Measurements from ENCODE around the gene LINC00305.

Gene LINC00305

DNA sequence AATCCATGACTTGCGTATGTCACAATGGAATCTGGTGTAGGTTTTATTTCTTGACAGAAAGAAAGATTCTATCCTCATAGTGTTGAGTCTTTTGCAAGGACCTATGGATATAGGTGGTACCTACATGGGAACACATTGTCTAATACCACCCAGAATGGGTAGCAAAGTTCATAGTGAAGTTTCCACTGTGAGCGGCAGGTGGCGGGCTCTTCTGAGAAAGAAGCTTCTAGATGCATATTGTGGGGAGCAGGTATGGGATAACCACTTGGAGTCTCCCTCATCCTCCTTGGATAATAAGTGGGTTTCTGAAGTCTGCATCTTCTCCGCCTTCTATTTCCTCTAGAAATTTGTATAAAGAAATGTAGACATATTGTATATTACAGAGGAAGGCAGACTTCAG lies 44.9 kb downstream of the LINC00305 start:
- TF ChIP-seq TAF1 (IDR thresholded peaks at IDR 0.05; ENCODE audit: low read depth) (no peak), FOXM1 (IDR thresholded peaks at IDR 0.05; ENCODE audit: borderline replicate concordance, low read depth) (no peak), CEBPB (IDR thresholded peaks at IDR 0.05) (no peak), RAD21 (IDR thresholded peaks at IDR 0.05; ENCODE audit: low read depth) (peak; percentile 16; the same call in 1 of the 2 replicates), TEAD4 (IDR thresholded peaks at IDR 0.05) (no peak)
- TF ChIP-seq, protein P1, sequence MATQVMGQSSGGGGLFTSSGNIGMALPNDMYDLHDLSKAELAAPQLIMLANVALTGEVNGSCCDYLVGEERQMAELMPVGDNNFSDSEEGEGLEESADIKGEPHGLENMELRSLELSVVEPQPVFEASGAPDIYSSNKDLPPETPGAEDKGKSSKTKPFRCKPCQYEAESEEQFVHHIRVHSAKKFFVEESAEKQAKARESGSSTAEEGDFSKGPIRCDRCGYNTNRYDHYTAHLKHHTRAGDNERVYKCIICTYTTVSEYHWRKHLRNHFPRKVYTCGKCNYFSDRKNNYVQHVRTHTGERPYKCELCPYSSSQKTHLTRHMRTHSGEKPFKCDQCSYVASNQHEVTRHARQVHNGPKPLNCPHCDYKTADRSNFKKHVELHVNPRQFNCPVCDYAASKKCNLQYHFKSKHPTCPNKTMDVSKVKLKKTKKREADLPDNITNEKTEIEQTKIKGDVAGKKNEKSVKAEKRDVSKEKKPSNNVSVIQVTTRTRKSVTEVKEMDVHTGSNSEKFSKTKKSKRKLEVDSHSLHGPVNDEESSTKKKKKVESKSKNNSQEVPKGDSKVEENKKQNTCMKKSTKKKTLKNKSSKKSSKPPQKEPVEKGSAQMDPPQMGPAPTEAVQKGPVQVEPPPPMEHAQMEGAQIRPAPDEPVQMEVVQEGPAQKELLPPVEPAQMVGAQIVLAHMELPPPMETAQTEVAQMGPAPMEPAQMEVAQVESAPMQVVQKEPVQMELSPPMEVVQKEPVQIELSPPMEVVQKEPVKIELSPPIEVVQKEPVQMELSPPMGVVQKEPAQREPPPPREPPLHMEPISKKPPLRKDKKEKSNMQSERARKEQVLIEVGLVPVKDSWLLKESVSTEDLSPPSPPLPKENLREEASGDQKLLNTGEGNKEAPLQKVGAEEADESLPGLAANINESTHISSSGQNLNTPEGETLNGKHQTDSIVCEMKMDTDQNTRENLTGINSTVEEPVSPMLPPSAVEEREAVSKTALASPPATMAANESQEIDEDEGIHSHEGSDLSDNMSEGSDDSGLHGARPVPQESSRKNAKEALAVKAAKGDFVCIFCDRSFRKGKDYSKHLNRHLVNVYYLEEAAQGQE (IDR thresholded peaks at IDR 0.05; ENCODE audit: low read depth), result no peak
- TF ChIP-seq, protein P2, sequence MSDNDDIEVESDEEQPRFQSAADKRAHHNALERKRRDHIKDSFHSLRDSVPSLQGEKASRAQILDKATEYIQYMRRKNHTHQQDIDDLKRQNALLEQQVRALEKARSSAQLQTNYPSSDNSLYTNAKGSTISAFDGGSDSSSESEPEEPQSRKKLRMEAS (IDR thresholded peaks at IDR 0.05), result no peak

DNA sequence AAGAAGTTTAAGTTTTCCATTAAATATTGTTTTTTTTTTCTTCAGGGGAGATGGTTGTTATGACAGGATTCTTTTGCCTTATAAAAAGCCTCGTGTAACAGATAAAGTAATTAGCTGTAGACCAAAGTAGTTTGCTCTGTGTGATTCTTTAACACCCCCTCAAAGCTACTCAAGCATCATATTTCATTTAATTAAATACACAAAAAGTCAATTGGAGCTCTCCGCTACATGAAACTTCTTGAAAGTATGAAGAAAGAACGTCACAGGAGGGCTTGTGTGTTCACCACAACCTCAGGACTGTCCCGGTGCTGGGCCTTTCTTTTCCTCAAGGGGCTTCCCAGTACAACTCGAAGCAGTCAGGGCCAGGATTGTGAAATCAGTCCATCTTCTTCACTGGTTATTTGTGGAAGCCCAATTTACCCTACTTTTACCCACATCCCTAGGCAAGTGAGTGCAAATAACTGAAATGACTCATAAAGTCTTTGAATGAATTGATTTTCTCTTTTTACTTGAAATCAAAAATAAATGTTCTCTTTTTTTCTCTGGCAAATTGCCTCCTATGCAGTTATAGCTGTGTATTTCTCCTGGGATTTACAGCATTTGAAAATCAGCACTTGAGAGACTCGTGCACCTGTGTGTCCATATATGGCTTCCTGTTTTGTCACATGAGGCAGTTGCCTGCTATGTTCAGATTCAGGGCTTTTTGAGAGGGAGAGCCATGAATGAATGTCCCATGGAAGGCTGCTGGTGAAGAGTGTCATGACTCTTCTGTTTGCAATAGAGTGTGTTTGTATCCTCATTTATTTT lies 48.6 kb downstream of the LINC00305 start:
- TF ChIP-seq TEAD4 (IDR thresholded peaks at IDR 0.05), result no peak

DNA sequence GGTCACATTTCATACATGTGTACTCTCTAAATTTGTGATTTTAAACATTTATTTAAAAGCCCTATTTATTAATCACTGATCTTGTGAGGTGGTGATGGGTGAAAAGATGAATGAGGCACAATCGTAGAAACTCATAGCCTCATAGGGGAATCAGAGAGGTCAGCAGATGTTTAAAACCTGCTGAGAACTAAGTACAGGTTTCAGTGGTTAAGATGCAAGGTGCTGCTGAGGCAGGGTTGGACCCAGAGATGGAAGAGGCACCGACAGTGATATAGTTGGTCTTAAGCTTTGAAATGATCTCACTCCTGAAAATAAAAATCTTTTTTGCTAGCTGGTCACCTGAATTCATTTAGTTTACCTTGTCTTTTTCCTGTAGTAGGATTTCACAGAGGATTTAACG lies 49.6 kb downstream of the LINC00305 start:
- TF ChIP-seq, protein P1 (IDR thresholded peaks at IDR 0.05; ENCODE audit: low read depth), result no peak
- no peak for TF ChIP-seq EP300 (IDR thresholded peaks at IDR 0.05; ENCODE audit: borderline replicate concordance)
- no peak for TF ChIP-seq CREB1 (IDR thresholded peaks at IDR 0.05; ENCODE audit: low read depth)
- no peak for TF ChIP-seq TEAD4 (IDR thresholded peaks at IDR 0.05)
- TF ChIP-seq RAD21 (IDR thresholded peaks at IDR 0.05; ENCODE audit: low read depth), result no peak
- no peak for TF ChIP-seq EGR1 (IDR thresholded peaks at IDR 0.05)
- TF ChIP-seq CEBPB (IDR thresholded peaks at IDR 0.05), result no peak
- no peak for TF ChIP-seq FOXM1 (IDR thresholded peaks at IDR 0.05; ENCODE audit: borderline replicate concordance, low read depth)

DNA sequence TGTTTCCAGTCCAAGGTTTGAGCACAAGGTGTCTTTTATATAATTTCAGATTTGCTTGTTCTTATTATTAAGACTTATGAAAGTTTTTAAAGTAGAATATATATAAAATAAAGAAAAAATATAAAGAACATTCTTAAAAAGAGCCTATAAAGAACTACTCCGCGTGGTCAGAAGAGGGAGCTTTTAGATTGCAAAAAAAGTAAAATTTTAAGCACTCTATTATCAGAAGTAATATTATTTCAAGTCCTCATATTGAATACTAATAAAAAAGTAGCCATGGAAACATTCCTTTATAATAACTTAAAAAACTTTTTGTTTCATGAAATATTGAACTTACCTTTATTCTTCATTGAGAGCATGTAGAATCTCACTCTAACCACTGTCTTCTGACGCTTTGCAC lies 51.4 kb downstream of the LINC00305 start:
- TF ChIP-seq RAD21 (IDR thresholded peaks at IDR 0.05; ENCODE audit: low read depth) (peak; percentile 12; the same call in 1 of the 2 replicates), CREB1 (IDR thresholded peaks at IDR 0.05; ENCODE audit: low read depth) (no peak), TAF1 (IDR thresholded peaks at IDR 0.05; ENCODE audit: low read depth) (no peak)
- TF ChIP-seq, protein P2 (IDR thresholded peaks at IDR 0.05), result no peak

DNA sequence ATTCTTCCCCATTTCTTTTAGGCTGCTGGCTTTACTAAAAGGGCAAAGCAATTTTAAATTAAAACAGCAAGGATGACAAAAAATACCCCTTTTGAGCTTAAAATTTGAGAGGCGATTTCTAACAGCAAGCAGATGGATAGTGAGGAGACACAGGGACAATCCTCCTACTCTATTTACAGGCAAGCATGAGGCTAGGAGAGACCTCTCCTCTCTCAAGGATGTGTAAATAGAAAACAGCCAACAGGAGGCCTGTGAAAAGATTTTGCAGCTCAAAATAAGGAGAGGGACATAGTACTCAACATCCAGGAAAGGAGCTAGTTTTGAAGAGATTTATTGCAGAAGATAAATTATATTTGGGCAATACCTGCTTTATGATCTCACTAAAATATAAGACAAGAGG lies 53.8 kb downstream of the LINC00305 start:
- TF ChIP-seq CEBPB (IDR thresholded peaks at IDR 0.05) (no peak), FOXM1 (IDR thresholded peaks at IDR 0.05; ENCODE audit: borderline replicate concordance, low read depth) (no peak), RAD21 (IDR thresholded peaks at IDR 0.05; ENCODE audit: low read depth) (no peak), ZBTB7A (IDR thresholded peaks at IDR 0.05; ENCODE audit: low read depth) (no peak), EGR1 (IDR thresholded peaks at IDR 0.05) (no peak), CREB1 (IDR thresholded peaks at IDR 0.05; ENCODE audit: low read depth) (no peak), TEAD4 (IDR thresholded peaks at IDR 0.05) (no peak), TCF12 (IDR thresholded peaks at IDR 0.05; ENCODE audit: low read depth) (no peak), YY1 (IDR thresholded peaks at IDR 0.05; ENCODE audit: low read depth) (no peak), TAF1 (IDR thresholded peaks at IDR 0.05; ENCODE audit: low read depth) (no peak), EP300 (IDR thresholded peaks at IDR 0.05; ENCODE audit: borderline replicate concordance) (no peak), NFIC (IDR thresholded peaks at IDR 0.05) (no peak)
- TF ChIP-seq, protein P3, sequence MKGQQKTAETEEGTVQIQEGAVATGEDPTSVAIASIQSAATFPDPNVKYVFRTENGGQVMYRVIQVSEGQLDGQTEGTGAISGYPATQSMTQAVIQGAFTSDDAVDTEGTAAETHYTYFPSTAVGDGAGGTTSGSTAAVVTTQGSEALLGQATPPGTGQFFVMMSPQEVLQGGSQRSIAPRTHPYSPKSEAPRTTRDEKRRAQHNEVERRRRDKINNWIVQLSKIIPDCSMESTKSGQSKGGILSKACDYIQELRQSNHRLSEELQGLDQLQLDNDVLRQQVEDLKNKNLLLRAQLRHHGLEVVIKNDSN (IDR thresholded peaks at IDR 0.05), result no peak
- TF ChIP-seq, protein P1 (IDR thresholded peaks at IDR 0.05; ENCODE audit: low read depth), result no peak
- TF ChIP-seq, protein P2 (IDR thresholded peaks at IDR 0.05), result no peak
